HEK293 (cell line): Measurements from ENCODE around the gene EGFL8.

Source experiments
- CTCF ChIA-PET: fragments of 350-600 bp; formaldehyde crosslinking; extraction: SDS; loops from one replicate; lab custom pipeline; 2021; ENCODE audit warnings: antibody characterized with exemption; lab: Yijun Ruan, JAX
- POLR2A ChIA-PET: fragments of 300-600 bp; formaldehyde crosslinking; extraction: SDS; loops from one replicate; lab custom pipeline; 2020; ENCODE audit warnings: antibody characterized with exemption, inconsistent platforms; lab: Yijun Ruan, JAX
- H3K27ac ChIP-seq: fragments of 200-500 bp; sonication (Bioruptor generic); 2 replicates; pipeline ENCODE4 v1.5.1; 2014; ENCODE audit warnings: low read depth, low read length, control low read depth, inconsistent platforms; ENCODE audit errors: extremely low read depth
- H3K36me3 ChIP-seq, 2 experiments: fragments of 200-500 bp in 1 of 2; sonication (Bioruptor generic) in 1 of 2; 1 replicate in 1 of 2; 2 replicates in 1 of 2; pipeline ENCODE4 v1.5.1; 2014 to 2017; ENCODE audit warnings: inconsistent platforms in 2 of 2, low read length in 2 of 2; ENCODE audit not compliant: control insufficient read depth in 2 of 2, insufficient read depth in 1 of 2
- H3K4me1 ChIP-seq: fragments of 200-500 bp; sonication (Bioruptor generic); 2 replicates; pipeline ENCODE4 v1.5.1; 2014; ENCODE audit warnings: mild to moderate bottlenecking, low read length, inconsistent platforms; ENCODE audit not compliant: control insufficient read depth, insufficient read depth
- H3K4me3 ChIP-seq: 2 replicates; pipeline ENCODE4 v1.5.1; 2011; ENCODE audit warnings: low read depth, mild to moderate bottlenecking, control low read depth, low read length, moderate library complexity
- H3K9me3 ChIP-seq: fragments of 200-500 bp; sonication (Bioruptor generic); 2 replicates; pipeline ENCODE4 v1.5.1; 2014; ENCODE audit warnings: low read depth, low read length, inconsistent platforms; ENCODE audit not compliant: control insufficient read depth, insufficient read depth
- ELK4 ChIP-seq: IDR thresholded peaks from 2 replicates; pipeline ENCODE4 v1.6.1; 2011; ENCODE audit warnings: mild to moderate bottlenecking, low read depth, low read length, borderline replicate concordance
- HIC1 ChIP-seq: fragments of 450-650 bp; formaldehyde crosslinking; IDR thresholded peaks from 2 replicates; pipeline ENCODE4 v1.5.1; 2016; ENCODE audit warnings: missing biosample characterization, missing genetic modification characterization
- HOXC10 ChIP-seq: sonication (generic); formaldehyde crosslinking; IDR thresholded peaks from 2 replicates; pipeline ENCODE4 v1.8.1; 2023; ENCODE audit warnings: mild to moderate bottlenecking, missing genetic modification reagents
- INSM2 ChIP-seq: fragments of 450-650 bp; formaldehyde crosslinking; IDR thresholded peaks from 2 replicates; pipeline ENCODE4 v1.5.1; 2016; ENCODE audit warnings: missing biosample characterization, missing genetic modification characterization
- KLF16 ChIP-seq: fragments of 450-650 bp; formaldehyde crosslinking; IDR thresholded peaks from 2 replicates; pipeline ENCODE4 v1.5.1; 2017; ENCODE audit warnings: missing biosample characterization, missing genetic modification characterization
- KLF7 ChIP-seq: fragments of 450-650 bp; formaldehyde crosslinking; IDR thresholded peaks from 2 replicates; pipeline ENCODE4 v1.5.1; 2016; ENCODE audit warnings: missing biosample characterization, missing genetic modification characterization, borderline replicate concordance
- KLF9 ChIP-seq: fragments of 450-650 bp; formaldehyde crosslinking; IDR thresholded peaks from 2 replicates; pipeline ENCODE4 v1.5.1; 2016; ENCODE audit warnings: missing biosample characterization, missing genetic modification characterization, low read depth
- WT1 ChIP-seq: fragments of 450-650 bp; formaldehyde crosslinking; IDR thresholded peaks from 2 replicates; pipeline ENCODE4 v1.5.1; 2016; ENCODE audit warnings: missing biosample characterization, missing genetic modification characterization
- ZFHX2 ChIP-seq: fragments of 450-650 bp; formaldehyde crosslinking; conservative IDR thresholded peaks from 2 replicates; pipeline ENCODE4 v1.5.1; 2016; ENCODE audit warnings: missing biosample characterization, missing genetic modification characterization
- ZNF112 ChIP-seq: fragments of 450-650 bp; formaldehyde crosslinking; IDR thresholded peaks from 2 replicates; pipeline ENCODE4 v1.5.0; 2017; ENCODE audit warnings: missing biosample characterization, missing genetic modification characterization
- ZNF155 ChIP-seq: fragments of 450-650 bp; formaldehyde crosslinking; IDR thresholded peaks from 2 replicates; pipeline ENCODE4 v1.5.1; 2016; ENCODE audit warnings: missing biosample characterization, missing genetic modification characterization
- ZNF366 ChIP-seq: fragments of 450-650 bp; formaldehyde crosslinking; conservative IDR thresholded peaks from 2 replicates; pipeline ENCODE4 v1.5.1; 2016; ENCODE audit warnings: missing biosample characterization, missing genetic modification characterization
- ZNF394 ChIP-seq: fragments of 450-650 bp; formaldehyde crosslinking; IDR thresholded peaks from 2 replicates; pipeline ENCODE4 v1.5.1; 2016; ENCODE audit warnings: missing biosample characterization, missing genetic modification characterization, mild to moderate bottlenecking, moderate library complexity, borderline replicate concordance
- ZNF571 ChIP-seq: fragments of 450-650 bp; formaldehyde crosslinking; IDR thresholded peaks from 2 replicates; pipeline ENCODE4 v1.5.0; 2017; ENCODE audit warnings: missing biosample characterization, missing genetic modification characterization
- ZNF629 ChIP-seq: fragments of 450-650 bp; formaldehyde crosslinking; IDR thresholded peaks from 2 replicates; pipeline ENCODE4 v1.5.1; 2017; ENCODE audit warnings: missing biosample characterization, missing genetic modification characterization
- ZNF645 ChIP-seq: fragments of 450-650 bp; formaldehyde crosslinking; IDR thresholded peaks from 2 replicates; pipeline ENCODE4; 2016; ENCODE audit warnings: missing biosample characterization, missing genetic modification characterization
- ZNF658 ChIP-seq: fragments of 450-650 bp; formaldehyde crosslinking; IDR thresholded peaks from 2 replicates; pipeline ENCODE4; 2016; ENCODE audit warnings: missing biosample characterization, missing genetic modification characterization
- ZSCAN23 ChIP-seq: fragments of 450-650 bp; formaldehyde crosslinking; IDR thresholded peaks from 2 replicates; pipeline ENCODE4 v1.5.1; 2016; ENCODE audit warnings: missing biosample characterization, missing genetic modification characterization
- TF ChIP-seq, protein P1 (sequence below): fragments of 450-650 bp; formaldehyde crosslinking; IDR thresholded peaks from 2 replicates; pipeline ENCODE4 v1.5.1; 2017; ENCODE audit warnings: missing biosample characterization, missing genetic modification characterization
- TF ChIP-seq, protein P2 (sequence below): fragments of 450-650 bp; formaldehyde crosslinking; IDR thresholded peaks from 2 replicates; pipeline ENCODE4 v1.5.1; 2016; ENCODE audit warnings: missing biosample characterization, missing genetic modification characterization
- TF ChIP-seq, protein P3 (sequence below): sonication (generic); formaldehyde crosslinking; IDR thresholded peaks from 2 replicates; pipeline ENCODE4 v1.8.1; 2022; ENCODE audit warnings: mild to moderate bottlenecking, moderate library complexity, missing genetic modification reagents

The EGFL8 gene

DNA sequence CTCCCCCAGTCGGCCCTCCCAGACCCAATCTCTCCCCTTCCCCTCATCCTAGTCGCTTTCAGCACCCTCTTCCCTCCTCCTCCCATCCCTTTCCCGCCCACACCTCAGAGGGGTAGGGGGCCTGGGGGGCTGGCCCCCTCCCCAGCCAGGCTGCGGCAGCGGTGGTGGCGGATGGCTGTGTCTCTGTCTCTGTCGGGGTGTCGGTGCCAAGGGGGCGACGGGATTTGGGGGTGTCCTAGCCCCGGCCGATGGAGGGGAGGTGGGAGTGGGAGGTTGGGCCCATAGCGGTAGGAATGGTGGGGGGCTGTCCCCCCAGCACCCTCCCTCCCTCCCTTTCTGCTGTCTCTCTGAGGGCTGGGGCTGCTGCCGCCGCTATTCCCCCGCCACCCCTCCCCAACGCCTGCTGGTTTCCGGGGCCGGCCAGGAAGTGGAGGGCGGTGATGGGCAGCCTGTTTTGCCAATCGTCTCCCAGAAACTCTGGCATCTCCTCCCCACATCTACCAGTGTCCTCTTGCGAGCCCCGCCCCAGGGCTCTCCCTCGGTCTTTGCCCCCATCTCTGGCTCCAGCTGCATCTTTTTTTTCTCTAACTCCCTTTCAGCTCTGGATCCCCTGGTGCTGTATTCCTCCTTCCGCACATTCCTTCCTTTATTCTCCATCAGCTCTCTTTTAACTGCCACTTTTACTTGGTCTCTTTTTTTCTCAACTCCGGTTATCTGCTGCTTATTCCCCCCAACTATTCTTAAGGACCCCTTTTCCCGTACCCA is 11.5 kb downstream of the EGFL8 start, which contains the start of gene AGPAT1 (continued):
- 0 out of 2 replicates have a peak, but pooled peaks have one; percentile 39 for TF ChIP-seq HIC1 (tag by site-specific recombination)
- TF ChIP-seq ZNF629 (tag by site-specific recombination): no peak
- TF ChIP-seq, protein P1, sequence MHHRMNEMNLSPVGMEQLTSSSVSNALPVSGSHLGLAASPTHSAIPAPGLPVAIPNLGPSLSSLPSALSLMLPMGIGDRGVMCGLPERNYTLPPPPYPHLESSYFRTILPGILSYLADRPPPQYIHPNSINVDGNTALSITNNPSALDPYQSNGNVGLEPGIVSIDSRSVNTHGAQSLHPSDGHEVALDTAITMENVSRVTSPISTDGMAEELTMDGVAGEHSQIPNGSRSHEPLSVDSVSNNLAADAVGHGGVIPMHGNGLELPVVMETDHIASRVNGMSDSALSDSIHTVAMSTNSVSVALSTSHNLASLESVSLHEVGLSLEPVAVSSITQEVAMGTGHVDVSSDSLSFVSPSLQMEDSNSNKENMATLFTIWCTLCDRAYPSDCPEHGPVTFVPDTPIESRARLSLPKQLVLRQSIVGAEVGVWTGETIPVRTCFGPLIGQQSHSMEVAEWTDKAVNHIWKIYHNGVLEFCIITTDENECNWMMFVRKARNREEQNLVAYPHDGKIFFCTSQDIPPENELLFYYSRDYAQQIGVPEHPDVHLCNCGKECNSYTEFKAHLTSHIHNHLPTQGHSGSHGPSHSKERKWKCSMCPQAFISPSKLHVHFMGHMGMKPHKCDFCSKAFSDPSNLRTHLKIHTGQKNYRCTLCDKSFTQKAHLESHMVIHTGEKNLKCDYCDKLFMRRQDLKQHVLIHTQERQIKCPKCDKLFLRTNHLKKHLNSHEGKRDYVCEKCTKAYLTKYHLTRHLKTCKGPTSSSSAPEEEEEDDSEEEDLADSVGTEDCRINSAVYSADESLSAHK (tag by site-specific recombination): 0 out of 2 replicates have a peak, but pooled peaks have one; percentile 11
- TF ChIP-seq ZSCAN23 (tag by site-specific recombination): peak; percentile 41; the same call in 1 of the 2 replicates
- TF ChIP-seq ZFHX2: peak; percentile 81
- TF ChIP-seq, protein P2, sequence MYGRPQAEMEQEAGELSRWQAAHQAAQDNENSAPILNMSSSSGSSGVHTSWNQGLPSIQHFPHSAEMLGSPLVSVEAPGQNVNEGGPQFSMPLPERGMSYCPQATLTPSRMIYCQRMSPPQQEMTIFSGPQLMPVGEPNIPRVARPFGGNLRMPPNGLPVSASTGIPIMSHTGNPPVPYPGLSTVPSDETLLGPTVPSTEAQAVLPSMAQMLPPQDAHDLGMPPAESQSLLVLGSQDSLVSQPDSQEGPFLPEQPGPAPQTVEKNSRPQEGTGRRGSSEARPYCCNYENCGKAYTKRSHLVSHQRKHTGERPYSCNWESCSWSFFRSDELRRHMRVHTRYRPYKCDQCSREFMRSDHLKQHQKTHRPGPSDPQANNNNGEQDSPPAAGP: peak; percentile 64; the same call in 1 of the 2 replicates
- peak; percentile 48; the same call in 1 of the 2 replicates for TF ChIP-seq KLF9 (tag by site-specific recombination)
- peak; percentile 39; the same call in 1 of the 2 replicates for TF ChIP-seq KLF16 (tag by site-specific recombination)

- Histone ChIP-seq H3K4me3 (peak overlapping the region; percentile 48), H3K9me3 (no peaks in the 10 kb centered on the region), H3K27ac (peak overlapping the region; percentile 80), H3K4me1 (peaks cover 14% of the 10 kb centered on the region), H3K36me3 (peaks cover 0 to 29% of the 10 kb centered on the region in 2 experiments; a peak in 2 of 3 replicates)
- ChIA-PET POLR2A (interaction anchor here (0.6 to 2.5 kb wide), 22 partner anchors 7 to 1028 kb away, joined by 3 to 38 read pairs (median 5); partner anchors contain the start of genes ATF6B, EGFL8, FKBPL and GPSM3), CTCF (interaction anchor here (0.6 to 1.6 kb wide), 8 partner anchors 9 to 78 kb away, joined by 3 to 15 read pairs (median 4); no protein-coding TSS in a partner anchor)
- TF ChIP-seq, protein P2: peak; percentile 32
- TF ChIP-seq HOXC10 (CRISPR knock-in tag) (no peak), WT1 (tag by site-specific recombination) (0 out of 2 replicates have a peak, but pooled peaks have one; percentile 43), ZNF645 (tag by site-specific recombination) (no peak), ZNF394 (no peak), ZNF112 (tag by site-specific recombination) (no peak), ZNF155 (tag by site-specific recombination) (no peak), ZNF366 (tag by site-specific recombination) (peak; percentile 81), ELK4 (no peak), INSM2 (tag by site-specific recombination) (peak; percentile 70), ZNF571 (tag by site-specific recombination) (no peak), ZNF658 (tag by site-specific recombination) (no peak), KLF7 (tag by site-specific recombination) (no peak; the same call in 1 of the 2 replicates)
- TF ChIP-seq, protein P3, sequence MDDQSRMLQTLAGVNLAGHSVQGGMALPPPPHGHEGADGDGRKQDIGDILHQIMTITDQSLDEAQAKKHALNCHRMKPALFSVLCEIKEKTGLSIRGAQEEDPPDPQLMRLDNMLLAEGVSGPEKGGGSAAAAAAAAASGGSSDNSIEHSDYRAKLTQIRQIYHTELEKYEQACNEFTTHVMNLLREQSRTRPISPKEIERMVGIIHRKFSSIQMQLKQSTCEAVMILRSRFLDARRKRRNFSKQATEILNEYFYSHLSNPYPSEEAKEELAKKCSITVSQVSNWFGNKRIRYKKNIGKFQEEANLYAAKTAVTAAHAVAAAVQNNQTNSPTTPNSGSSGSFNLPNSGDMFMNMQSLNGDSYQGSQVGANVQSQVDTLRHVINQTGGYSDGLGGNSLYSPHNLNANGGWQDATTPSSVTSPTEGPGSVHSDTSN: no peak
Observed at GRCh38 chr6:32176476-32177182, 12.2 kb downstream of the EGFL8 start.
